Measurements from ENCODE around the gene CCDC78.

The CCDC78 gene

GRCh38 chr16:724188-725040 lies 1.8 kb downstream of the CCDC78 start:
- Histone ChIP-seq H3K4me3 (peak overlapping the region in 1 of 10 experiments; percentile 22; a peak in 1 of 20 replicates), H3K4me2 (peak overlapping the region in 10 of 11 experiments; percentile 52 to 100 (median 100); a peak in 18 of 22 replicates), H3K27me3 (peaks cover 0 to 42% (median 0%) of the 10 kb centered on the region in 11 experiments; a peak in 7 of 22 replicates), H3K9ac (peak overlapping the region in 3 of 11 experiments; percentile 25 to 48 (median 35); a peak in 6 of 22 replicates), H3K36me3 (peaks cover 0 to 6% (median 2%) of the 10 kb centered on the region in 11 experiments; a peak in 2 of 22 replicates), H3K27ac (no peak overlapping the region), H4K20me1 (peaks cover 37 to 74% (median 61%) of the 10 kb centered on the region in 11 experiments; a peak in 21 of 22 replicates), H3K9me3 (replicated peaks in 1 of 11) (no peaks in the 10 kb centered on the region), H3K4me1 (peaks cover 42 to 89% (median 86%) of the 10 kb centered on the region in 10 experiments)
- no peak for TF ChIP-seq Cebpa-rat (IDR thresholded peaks at IDR 0.05)

GRCh38 chr16:723695-724094 lies 2.5 kb downstream of the CCDC78 start:
- Histone ChIP-seq H3K9me3 (replicated peaks in 1 of 11) (no peaks in the 10 kb centered on the region), H3K36me3 (0 out of 22 replicates have a peak, but pooled peaks cover 0 to 6% (median 0%) of the 10 kb centered on the region in 11 experiments), H3K4me3 (no peak overlapping the region), H3K4me2 (peak overlapping the region; percentile 28 to 100 (median 100); a peak in 19 of 22 replicates), H3K9ac (peak overlapping the region in 4 of 11 experiments; percentile 19 to 48 (median 30); a peak in 7 of 22 replicates), H3K27ac (no peak overlapping the region), H3K27me3 (peaks cover 0 to 42% (median 0%) of the 10 kb centered on the region in 11 experiments; a peak in 7 of 22 replicates), H4K20me1 (peaks cover 32 to 76% (median 63%) of the 10 kb centered on the region in 11 experiments; a peak in 21 of 22 replicates), H3K4me1 (peaks cover 49 to 91% (median 88%) of the 10 kb centered on the region in 10 experiments)
- no peak for TF ChIP-seq Cebpa-rat (IDR thresholded peaks at IDR 0.05)

GRCh38 chr16:722835-723633 lies 3.2 kb downstream of the CCDC78 start:
- H3K27me3 ChIP-seq: peaks cover 0 to 48% (median 0%) of the 10 kb centered on the region in 11 experiments; a peak in 7 of 22 replicates
- H3K9ac ChIP-seq: peak overlapping the region in 4 of 11 experiments; percentile 19 to 48 (median 30); a peak in 6 of 22 replicates
- H3K27ac ChIP-seq: no peak overlapping the region
- no peak overlapping the region for H3K4me3 ChIP-seq
- H3K36me3 ChIP-seq: 0 out of 22 replicates have a peak, but pooled peaks cover 0 to 6% (median 0%) of the 10 kb centered on the region in 11 experiments
- H3K4me2 ChIP-seq: peak overlapping the region; percentile 28 to 100 (median 100); a peak in 21 of 22 replicates
- H3K9me3 ChIP-seq (replicated peaks in 1 of 11): no peaks in the 10 kb centered on the region
- TF ChIP-seq Cebpa-rat (IDR thresholded peaks at IDR 0.05): no peak
- peaks cover 32 to 83% (median 67%) of the 10 kb centered on the region in 11 experiments; a peak in 21 of 22 replicates for H4K20me1 ChIP-seq
- peaks cover 49 to 94% (median 90%) of the 10 kb centered on the region in 10 experiments for H3K4me1 ChIP-seq

- peak overlapping the region; percentile 73 to 87 (median 81); a peak in 20 of 22 replicates for H3K9ac ChIP-seq
Measured at GRCh38 chr16:721765-722540, 4.3 kb downstream of the CCDC78 start.

GRCh38 chr16:720990-721764 lies 5.1 kb downstream of the CCDC78 start, which contains the start of gene ANTKMT:
TSS of gene ANTKMT (plus strand) at chr16:721146. CDS start at chr16:721275, 129 bp downstream.
- Histone ChIP-seq H3K27me3 (peaks cover 5 to 61% (median 10%) of the 10 kb centered on the region in 11 experiments), H4K20me1 (peaks cover 32 to 96% (median 76%) of the 10 kb centered on the region in 11 experiments; a peak in 21 of 22 replicates), H3K4me2 (peak within 1 kb of the TSS; percentile 96 to 100 (median 100)), H3K9ac (peak within 1 kb of the TSS; percentile 73 to 87 (median 81)), H3K4me1 (peaks cover 58 to 99% (median 96%) of the 10 kb centered on the region in 10 experiments), H3K4me3 (peak within 1 kb of the TSS; percentile 67 to 80 (median 73)), H3K9me3 (replicated peaks in 1 of 11) (no peaks in the 10 kb centered on the region), H3K36me3 (0 out of 22 replicates have a peak, but pooled peaks cover 0 to 6% (median 0%) of the 10 kb centered on the region in 11 experiments), H3K27ac (peak within 1 kb of the TSS; percentile 20 to 86 (median 79); a peak in 21 of 22 replicates)
- no peak for TF ChIP-seq Cebpa-rat (IDR thresholded peaks at IDR 0.05)

More at GRCh38 chr16:721765-722540, 4.3 kb downstream of the CCDC78 start:
- H3K9me3 ChIP-seq (replicated peaks in 1 of 11): no peaks in the 10 kb centered on the region
- H3K4me1 ChIP-seq: peaks cover 56 to 97% (median 94%) of the 10 kb centered on the region in 10 experiments
- H3K4me2 ChIP-seq: peak overlapping the region; percentile 96 to 100 (median 100)
- peak overlapping the region; percentile 67 to 80 (median 73) for H3K4me3 ChIP-seq
- peak overlapping the region in 6 of 11 experiments; percentile 79 to 86 (median 83); a peak in 9 of 22 replicates for H3K27ac ChIP-seq
- 0 out of 22 replicates have a peak, but pooled peaks cover 0 to 6% (median 0%) of the 10 kb centered on the region in 11 experiments for H3K36me3 ChIP-seq
- peaks cover 32 to 93% (median 72%) of the 10 kb centered on the region in 11 experiments; a peak in 21 of 22 replicates for H4K20me1 ChIP-seq
- H3K27me3 ChIP-seq: peaks cover 0 to 58% (median 2%) of the 10 kb centered on the region in 11 experiments; a peak in 13 of 22 replicates
- TF ChIP-seq Cebpa-rat (IDR thresholded peaks at IDR 0.05): no peak

- Histone ChIP-seq H3K27me3 (peaks cover 11 to 61% (median 17%) of the 10 kb centered on the region in 11 experiments), H3K9me3 (replicated peaks in 1 of 11) (no peaks in the 10 kb centered on the region), H3K27ac (peak overlapping the region; percentile 20 to 86 (median 79); a peak in 21 of 22 replicates)
Measured at GRCh38 chr16:720447-720989, 5.7 kb downstream of the CCDC78 start.

More at GRCh38 chr16:720447-720989, 5.7 kb downstream of the CCDC78 start:
- Histone ChIP-seq H3K4me3 (peak overlapping the region; percentile 67 to 80 (median 73)), H3K9ac (peak overlapping the region; percentile 73 to 87 (median 81)), H3K4me1 (peaks cover 64 to 99% (median 96%) of the 10 kb centered on the region in 10 experiments), H4K20me1 (peaks cover 32 to 96% (median 77%) of the 10 kb centered on the region in 11 experiments; a peak in 21 of 22 replicates), H3K4me2 (peak overlapping the region; percentile 96 to 100 (median 100)), H3K36me3 (0 out of 22 replicates have a peak, but pooled peaks cover 0 to 6% (median 0%) of the 10 kb centered on the region in 11 experiments)
- TF ChIP-seq Cebpa-rat (IDR thresholded peaks at IDR 0.05): no peak
